ENCODE data around the gene KCNA1.

- TF ChIP-seq CTCF (IDR thresholded peaks at IDR 0.05 in 4 of 5, conservative IDR thresholded peaks at IDR 0.05 in 1 of 5): no peak
- TF ChIP-seq POLR2A (IDR thresholded peaks at IDR 0.05): no peak
These were observed 50.8 kb downstream of the KCNA1 start for GRCh38 chr12:4960547-4960946.
